Neural cell (in vitro differentiated cells): ENCODE results near the gene LGR5. TPM values are rescaled to one million over a fixed set of nuclear protein-coding genes. Genes with fewer than 3 reads are reported as not detected.

Source experiments
- H2AFZ ChIP-seq: fragments of 200-600, 300-800 bp; sonication (generic), shearing (Covaris generic); 2 replicates; pipeline ENCODE4 v1.6.0; 2014; ENCODE audit warnings: low read depth, mild to moderate bottlenecking, antibody characterized with exemption, low read length, moderate library complexity
- H3F3A ChIP-seq: fragments of 200-600 bp; shearing (Covaris generic); 2 replicates; pipeline ENCODE4 v1.6.1; 2016; ENCODE audit warnings: mild to moderate bottlenecking, moderate library complexity, mixed read lengths, antibody characterized with exemption, low read length; ENCODE audit not compliant: insufficient read depth, poor library complexity, severe bottlenecking
- H3K27ac ChIP-seq: fragments of 200-600, 300-800 bp; sonication (generic), shearing (Covaris generic); 2 replicates; pipeline ENCODE4 v1.5.1; 2014; ENCODE audit warnings: mild to moderate bottlenecking, low read length, moderate library complexity
- H3K27me3 ChIP-seq: fragments of 300-800, 200-600 bp; sonication (generic), shearing (Covaris generic); 2 replicates; pipeline ENCODE4 v1.6.0; 2014; ENCODE audit warnings: mild to moderate bottlenecking, low read depth, low read length, moderate library complexity; ENCODE audit not compliant: insufficient read depth
- H3K36me3 ChIP-seq: fragments of 300-800, 200-600 bp; sonication (generic), shearing (Covaris generic); 2 replicates; pipeline ENCODE4 v1.5.1; 2014; ENCODE audit warnings: mild to moderate bottlenecking, antibody characterized with exemption, low read length, moderate library complexity; ENCODE audit not compliant: insufficient read depth
- H3K4me2 ChIP-seq: fragments of 300-800, 200-600 bp; sonication (generic), shearing (Covaris generic); 2 replicates; pipeline ENCODE4 v1.6.0; 2014; ENCODE audit warnings: mild to moderate bottlenecking, low read length
- H3K4me3 ChIP-seq: fragments of 300-800, 200-600 bp; sonication (generic), shearing (Covaris generic); 2 replicates; pipeline ENCODE4 v1.5.1; 2014; ENCODE audit warnings: mild to moderate bottlenecking, low read length, moderate library complexity
- H3K79me2 ChIP-seq: fragments of 200-600 bp; shearing (Covaris generic); replicated peaks from 2 replicates; pipeline ENCODE4 v1.6.0; 2014; ENCODE audit warnings: mild to moderate bottlenecking, low read length, moderate library complexity; ENCODE audit not compliant: insufficient read depth
- H3K9ac ChIP-seq: fragments of 300-800, 200-600 bp; sonication (generic), shearing (Covaris generic); 2 replicates; pipeline ENCODE4 v1.6.1; 2016; ENCODE audit warnings: mild to moderate bottlenecking, low read length, mixed read lengths
- H3K9me2 ChIP-seq: fragments of 200-600 bp; shearing (Covaris generic); 2 replicates; pipeline ENCODE4 v1.6.1; 2016; ENCODE audit warnings: mild to moderate bottlenecking, low read length, mixed read lengths; ENCODE audit not compliant: insufficient read depth
- H3K9me3 ChIP-seq: fragments of 200-600, 300-800 bp; sonication (generic), shearing (Covaris generic); 2 replicates; pipeline ENCODE4 v1.6.1; 2016; ENCODE audit warnings: mild to moderate bottlenecking, mixed run types, low read length, moderate library complexity, mixed read lengths
- H4K20me1 ChIP-seq: fragments of 200-600 bp; shearing (Covaris generic); 2 replicates; pipeline ENCODE4 v1.6.1; 2016; ENCODE audit warnings: mild to moderate bottlenecking, mixed run types; ENCODE audit not compliant: insufficient read depth
- EP300 ChIP-seq: fragments of 450-650 bp; conservative IDR thresholded peaks from 2 replicates; pipeline ENCODE4 v1.6.1; 2014; ENCODE audit warnings: antibody characterized with exemption, mild to moderate bottlenecking, moderate library complexity; ENCODE audit not compliant: poor library complexity, severe bottlenecking
- EZH2 ChIP-seq: fragments of 200-600, 300-800 bp; shearing (Covaris generic), sonication (generic); IDR thresholded peaks from 2 replicates; pipeline ENCODE4 v1.6.1; 2014; ENCODE audit warnings: antibody characterized with exemption, low read length, borderline replicate concordance, mild to moderate bottlenecking; ENCODE audit not compliant: insufficient read depth, poor library complexity, severe bottlenecking
- MXI1 ChIP-seq: fragments of 450-650 bp; conservative IDR thresholded peaks from 2 replicates; pipeline ENCODE4 v1.6.1; 2014; ENCODE audit warnings: antibody characterized with exemption, mild to moderate bottlenecking; ENCODE audit not compliant: poor library complexity, severe bottlenecking
- POLR2AphosphoS5 ChIP-seq: IDR thresholded peaks from 2 replicates; pipeline ENCODE4 v1.6.1; 2012
- RAD21 ChIP-seq: fragments of 450-650 bp; conservative IDR thresholded peaks from 2 replicates; pipeline ENCODE4 v1.6.1; 2014; ENCODE audit warnings: antibody characterized with exemption, mild to moderate bottlenecking, moderate library complexity
- SMC3 ChIP-seq: fragments of 450-650 bp; conservative IDR thresholded peaks from 2 replicates; pipeline ENCODE4 v1.6.1; 2014; ENCODE audit warnings: antibody characterized with exemption, mild to moderate bottlenecking, moderate library complexity; ENCODE audit not compliant: poor library complexity
- TAF1 ChIP-seq: IDR thresholded peaks from 2 replicates; pipeline ENCODE4 v1.6.1; 2012; ENCODE audit warnings: low read depth
- polyA plus RNA-seq: library from polyadenylated mRNA; depleted of rRNA; stranded (reverse); fragments of >200 nt; gene quantifications from 2 replicates; pipeline ENCODE4 v1.2.3, GENCODE V29; 2014
- TF ChIP-seq, protein P1 (sequence below): fragments of 450-650 bp; IDR thresholded peaks from 2 replicates; pipeline ENCODE4 v1.5.1; 2014; ENCODE audit warnings: antibody characterized with exemption, mild to moderate bottlenecking, moderate library complexity; ENCODE audit not compliant: poor library complexity, severe bottlenecking
- TF ChIP-seq, protein P2 (sequence below): IDR thresholded peaks from 2 replicates; pipeline ENCODE4 v1.6.1; 2012; ENCODE audit warnings: borderline replicate concordance

Gene LGR5
- polyA plus RNA-seq, 1 donor from 2014 or later: 0.16 TPM

DNA sequence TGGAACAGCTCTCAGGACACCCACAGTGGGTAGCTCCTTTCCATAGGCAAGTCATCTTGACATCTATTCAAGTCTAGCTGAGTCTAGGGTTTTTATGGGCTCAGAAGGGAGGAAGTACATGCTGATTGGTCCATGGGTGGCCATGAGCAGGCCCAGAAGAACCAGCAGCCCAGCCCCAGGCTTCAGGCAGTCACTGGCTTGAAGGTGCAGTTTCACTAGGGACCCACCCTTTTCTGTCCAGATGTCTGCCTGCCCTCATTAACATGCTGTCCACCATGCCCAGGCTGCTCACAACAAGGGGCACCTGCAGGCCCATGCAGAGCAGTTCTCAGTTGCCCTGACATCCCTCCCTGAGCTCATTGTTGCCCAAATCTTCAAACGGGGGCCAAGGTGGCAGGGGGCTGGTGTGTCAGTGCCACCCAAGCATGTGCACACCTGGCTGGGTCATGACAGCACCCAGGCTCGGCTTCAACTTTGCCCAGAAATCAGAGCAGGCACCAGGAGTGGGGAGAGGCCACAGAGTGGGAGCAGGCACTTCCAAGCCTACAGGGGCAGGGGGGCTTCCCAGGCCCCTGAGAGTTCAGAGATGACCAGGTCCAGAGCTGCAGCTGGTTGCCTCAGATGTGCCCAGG, 18.7 kb upstream of the LGR5 start:
- Histone ChIP-seq H3K9ac (no peak overlapping the region), H3K4me3 (no peak overlapping the region), H4K20me1 (no peaks in the 10 kb centered on the region), H3K27ac (no peak overlapping the region), H3K36me3 (no peaks in the 10 kb centered on the region), H3K9me3 (no peaks in the 10 kb centered on the region), H2AFZ (no peak overlapping the region), H3K27me3 (no peaks in the 10 kb centered on the region), H3K79me2 (no peaks in the 10 kb centered on the region), H3K9me2 (no peaks in the 10 kb centered on the region), H3K4me2 (no peak overlapping the region), H3F3A (no peaks in the 10 kb centered on the region)
- no peak for TF ChIP-seq RAD21
- TF ChIP-seq, protein P1, sequence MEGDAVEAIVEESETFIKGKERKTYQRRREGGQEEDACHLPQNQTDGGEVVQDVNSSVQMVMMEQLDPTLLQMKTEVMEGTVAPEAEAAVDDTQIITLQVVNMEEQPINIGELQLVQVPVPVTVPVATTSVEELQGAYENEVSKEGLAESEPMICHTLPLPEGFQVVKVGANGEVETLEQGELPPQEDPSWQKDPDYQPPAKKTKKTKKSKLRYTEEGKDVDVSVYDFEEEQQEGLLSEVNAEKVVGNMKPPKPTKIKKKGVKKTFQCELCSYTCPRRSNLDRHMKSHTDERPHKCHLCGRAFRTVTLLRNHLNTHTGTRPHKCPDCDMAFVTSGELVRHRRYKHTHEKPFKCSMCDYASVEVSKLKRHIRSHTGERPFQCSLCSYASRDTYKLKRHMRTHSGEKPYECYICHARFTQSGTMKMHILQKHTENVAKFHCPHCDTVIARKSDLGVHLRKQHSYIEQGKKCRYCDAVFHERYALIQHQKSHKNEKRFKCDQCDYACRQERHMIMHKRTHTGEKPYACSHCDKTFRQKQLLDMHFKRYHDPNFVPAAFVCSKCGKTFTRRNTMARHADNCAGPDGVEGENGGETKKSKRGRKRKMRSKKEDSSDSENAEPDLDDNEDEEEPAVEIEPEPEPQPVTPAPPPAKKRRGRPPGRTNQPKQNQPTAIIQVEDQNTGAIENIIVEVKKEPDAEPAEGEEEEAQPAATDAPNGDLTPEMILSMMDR: no peak
- no peak for TF ChIP-seq EP300
- no peak for TF ChIP-seq SMC3
- TF ChIP-seq TAF1: no peak
- TF ChIP-seq EZH2: no peak
- TF ChIP-seq MXI1: no peak
- no peak for TF ChIP-seq POLR2AphosphoS5
- TF ChIP-seq, protein P2, sequence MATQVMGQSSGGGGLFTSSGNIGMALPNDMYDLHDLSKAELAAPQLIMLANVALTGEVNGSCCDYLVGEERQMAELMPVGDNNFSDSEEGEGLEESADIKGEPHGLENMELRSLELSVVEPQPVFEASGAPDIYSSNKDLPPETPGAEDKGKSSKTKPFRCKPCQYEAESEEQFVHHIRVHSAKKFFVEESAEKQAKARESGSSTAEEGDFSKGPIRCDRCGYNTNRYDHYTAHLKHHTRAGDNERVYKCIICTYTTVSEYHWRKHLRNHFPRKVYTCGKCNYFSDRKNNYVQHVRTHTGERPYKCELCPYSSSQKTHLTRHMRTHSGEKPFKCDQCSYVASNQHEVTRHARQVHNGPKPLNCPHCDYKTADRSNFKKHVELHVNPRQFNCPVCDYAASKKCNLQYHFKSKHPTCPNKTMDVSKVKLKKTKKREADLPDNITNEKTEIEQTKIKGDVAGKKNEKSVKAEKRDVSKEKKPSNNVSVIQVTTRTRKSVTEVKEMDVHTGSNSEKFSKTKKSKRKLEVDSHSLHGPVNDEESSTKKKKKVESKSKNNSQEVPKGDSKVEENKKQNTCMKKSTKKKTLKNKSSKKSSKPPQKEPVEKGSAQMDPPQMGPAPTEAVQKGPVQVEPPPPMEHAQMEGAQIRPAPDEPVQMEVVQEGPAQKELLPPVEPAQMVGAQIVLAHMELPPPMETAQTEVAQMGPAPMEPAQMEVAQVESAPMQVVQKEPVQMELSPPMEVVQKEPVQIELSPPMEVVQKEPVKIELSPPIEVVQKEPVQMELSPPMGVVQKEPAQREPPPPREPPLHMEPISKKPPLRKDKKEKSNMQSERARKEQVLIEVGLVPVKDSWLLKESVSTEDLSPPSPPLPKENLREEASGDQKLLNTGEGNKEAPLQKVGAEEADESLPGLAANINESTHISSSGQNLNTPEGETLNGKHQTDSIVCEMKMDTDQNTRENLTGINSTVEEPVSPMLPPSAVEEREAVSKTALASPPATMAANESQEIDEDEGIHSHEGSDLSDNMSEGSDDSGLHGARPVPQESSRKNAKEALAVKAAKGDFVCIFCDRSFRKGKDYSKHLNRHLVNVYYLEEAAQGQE: no peak

DNA sequence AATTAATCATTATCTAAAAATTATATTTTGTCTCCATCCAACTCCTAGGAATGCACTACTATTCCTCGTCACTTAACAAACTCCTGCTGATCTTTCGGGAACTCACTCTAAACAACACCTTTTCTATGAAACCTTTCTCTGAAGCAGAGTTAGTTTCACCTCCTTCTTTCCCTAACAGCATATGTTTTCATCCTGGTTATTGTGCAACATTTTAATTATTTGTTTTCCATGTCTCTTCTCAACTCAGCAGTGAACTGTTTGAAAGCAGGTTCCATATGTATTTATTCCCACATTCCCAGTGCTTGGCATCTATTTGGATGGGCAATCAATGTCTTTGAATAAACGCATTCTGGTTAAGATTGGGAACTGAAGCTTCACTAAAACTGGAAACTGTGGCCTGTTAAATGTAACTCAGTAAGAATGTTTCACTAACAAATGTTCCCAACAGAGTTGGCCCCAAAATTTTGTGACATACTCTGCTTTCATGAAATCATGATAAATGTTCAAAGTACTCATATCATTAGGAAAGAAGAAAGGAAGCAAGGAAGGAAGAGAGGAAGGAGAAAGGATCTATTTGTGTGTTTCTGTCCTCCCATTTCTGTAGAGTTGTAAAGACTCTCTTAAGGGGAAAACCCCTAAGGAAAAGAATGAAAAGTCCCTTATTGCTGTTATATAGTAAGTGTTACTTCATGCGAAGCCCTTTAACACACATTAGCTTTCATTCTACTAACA, 13.9 kb upstream of the LGR5 start:
- no peak overlapping the region for H3K27ac ChIP-seq
- no peak for TF ChIP-seq TAF1
- TF ChIP-seq POLR2AphosphoS5: no peak
- TF ChIP-seq, protein P2: no peak
- TF ChIP-seq, protein P1: no peak
- no peak for TF ChIP-seq RAD21
- no peak for TF ChIP-seq EP300
- TF ChIP-seq MXI1: no peak
- H3K79me2 ChIP-seq: no peaks in the 10 kb centered on the region
- H3K36me3 ChIP-seq: no peaks in the 10 kb centered on the region
- no peak overlapping the region for H3K9ac ChIP-seq
- H3K9me3 ChIP-seq: no peaks in the 10 kb centered on the region
- H3F3A ChIP-seq: no peaks in the 10 kb centered on the region
- H3K4me2 ChIP-seq: no peak overlapping the region
- no peaks in the 10 kb centered on the region for H3K27me3 ChIP-seq
- H4K20me1 ChIP-seq: no peaks in the 10 kb centered on the region
- H3K4me3 ChIP-seq: no peak overlapping the region
- no peaks in the 10 kb centered on the region for H3K9me2 ChIP-seq
- H2AFZ ChIP-seq: no peak overlapping the region
